Uterus (tissue), 4 donors: ENCODE data around the gene ACSS3. TPM values are rescaled to one million over a fixed set of nuclear protein-coding genes. Genes with fewer than 3 reads are reported as not detected.

Source experiments
- DNase-seq, 2 donors: peaks; one replicate each; pipeline ENCODE4 v3.0.0-alpha.2; 2019 to 2020
- H3K27ac ChIP-seq, 2 donors: fragments of 200-600 bp; sonication (generic); 1 replicate in 1 of 2; 2 replicates in 1 of 2; pipeline ENCODE4 v1.5.1; 2016 to 2018
- H3K27me3 ChIP-seq, 2 donors: fragments of 200-600 bp; sonication (generic); one replicate each; pipeline ENCODE4 v1.5.1; 2018 to 2019; ENCODE audit warnings: control low read depth in 1 of 2
- H3K36me3 ChIP-seq, 2 donors: fragments of 200-600 bp; sonication (generic); one replicate each; pipeline ENCODE4 v1.5.1; 2019; ENCODE audit warnings: control low read depth in 1 of 2
- H3K4me1 ChIP-seq, 2 donors: fragments of 200-600 bp; sonication (generic); one replicate each; pipeline ENCODE4 v1.5.1; 2018 to 2019; ENCODE audit warnings: control low read depth in 1 of 2
- H3K4me3 ChIP-seq, 2 donors: fragments of 200-600 bp; sonication (generic); 1 replicate in 1 of 2; 2 replicates in 1 of 2; pipeline ENCODE4 v1.5.1; 2018 to 2019; ENCODE audit warnings: mild to moderate bottlenecking in 1 of 2
- H3K9me3 ChIP-seq, 2 donors: fragments of 200-600 bp; sonication (generic); one replicate each; pipeline ENCODE4 v1.5.1; 2019; ENCODE audit warnings: control low read depth in 1 of 2
- POLR2A ChIP-seq, 2 donors: fragments of 450-650 bp; IDR thresholded peaks; one replicate each; pipeline ENCODE4 v1.6.1; 2016; ENCODE audit warnings: antibody characterized with exemption in 2 of 2, mild to moderate bottlenecking in 1 of 2, moderate library complexity in 1 of 2
- intact Hi-C: fragments of 100-400 bp; cut with DNase I; formaldehyde crosslinking; loops from one replicate; pipeline ENCODE4 v1.15.1; 2023; ENCODE audit warnings: low total_unique reads
- total RNA-seq, 4 donors: library from RNA; depleted of rRNA in 3 of 4; stranded (reverse); fragments of >200 nt in 3 of 4; gene quantifications; one replicate each; pipeline versions ENCODE4 v1.1.0 to v1.2.4, GENCODE V29; 2014 to 2023
- TF ChIP-seq, protein P1 (sequence below), 4 experiments: fragments of 200-600 bp in 2 of 4; fragments of 450-650 bp in 2 of 4; sonication (generic) in 2 of 4; IDR thresholded peaks; one replicate each; pipeline ENCODE4 v1.5.1; 2016 to 2019; ENCODE audit warnings: antibody characterized with exemption in 4 of 4, mild to moderate bottlenecking in 2 of 4, moderate library complexity in 1 of 4
- donor health status: DM: yes; HTN: yes; CAD: no.

ACSS3 gene
- total RNA-seq, 4 donors from 2014 or later: 25.6 to 62.2 (median 47.7) TPM

DNA sequence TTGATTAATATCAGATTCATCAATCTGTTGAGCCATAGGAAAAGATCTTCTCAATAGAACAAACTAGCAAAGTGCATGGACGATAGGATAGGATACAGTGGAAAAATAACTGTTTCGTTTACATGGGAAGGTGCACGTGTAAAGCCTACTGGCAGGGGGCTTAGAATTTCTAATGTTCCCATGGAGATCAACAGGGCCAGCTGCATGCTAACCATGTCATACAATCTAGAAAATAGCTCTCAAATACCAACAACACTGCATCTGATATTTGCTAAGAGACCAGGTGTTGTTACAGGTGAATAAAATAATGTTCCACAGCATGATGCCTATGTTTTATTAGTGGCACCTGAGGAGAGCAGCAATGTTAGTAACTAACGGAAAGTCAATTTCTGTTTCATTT, 72.5 kb downstream of the ACSS3 start:
- TF ChIP-seq POLR2A (IDR thresholded peaks at IDR 0.05): no peak
- TF ChIP-seq, protein P1, sequence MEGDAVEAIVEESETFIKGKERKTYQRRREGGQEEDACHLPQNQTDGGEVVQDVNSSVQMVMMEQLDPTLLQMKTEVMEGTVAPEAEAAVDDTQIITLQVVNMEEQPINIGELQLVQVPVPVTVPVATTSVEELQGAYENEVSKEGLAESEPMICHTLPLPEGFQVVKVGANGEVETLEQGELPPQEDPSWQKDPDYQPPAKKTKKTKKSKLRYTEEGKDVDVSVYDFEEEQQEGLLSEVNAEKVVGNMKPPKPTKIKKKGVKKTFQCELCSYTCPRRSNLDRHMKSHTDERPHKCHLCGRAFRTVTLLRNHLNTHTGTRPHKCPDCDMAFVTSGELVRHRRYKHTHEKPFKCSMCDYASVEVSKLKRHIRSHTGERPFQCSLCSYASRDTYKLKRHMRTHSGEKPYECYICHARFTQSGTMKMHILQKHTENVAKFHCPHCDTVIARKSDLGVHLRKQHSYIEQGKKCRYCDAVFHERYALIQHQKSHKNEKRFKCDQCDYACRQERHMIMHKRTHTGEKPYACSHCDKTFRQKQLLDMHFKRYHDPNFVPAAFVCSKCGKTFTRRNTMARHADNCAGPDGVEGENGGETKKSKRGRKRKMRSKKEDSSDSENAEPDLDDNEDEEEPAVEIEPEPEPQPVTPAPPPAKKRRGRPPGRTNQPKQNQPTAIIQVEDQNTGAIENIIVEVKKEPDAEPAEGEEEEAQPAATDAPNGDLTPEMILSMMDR (IDR thresholded peaks at IDR 0.05): no peak
- intact Hi-C loops: no loop called here
- Histone ChIP-seq H3K9me3 (no peaks in the 10 kb centered on the region), H3K27ac (no peak overlapping the region), H3K36me3 (no peaks in the 10 kb centered on the region), H3K4me3 (no peak overlapping the region), H3K27me3 (no peaks in the 10 kb centered on the region), H3K4me1 (no peaks in the 10 kb centered on the region)
- DNase-seq: no peak

- DNase-seq: no peak
- H3K27ac ChIP-seq: no peak overlapping the region
- H3K4me1 ChIP-seq: no peaks in the 10 kb centered on the region
- intact Hi-C loops: no loop called here
- H3K27me3 ChIP-seq: no peaks in the 10 kb centered on the region
- TF ChIP-seq POLR2A (IDR thresholded peaks at IDR 0.05): no peak
- TF ChIP-seq, protein P1 (IDR thresholded peaks at IDR 0.05): no peak
- H3K4me3 ChIP-seq: no peak overlapping the region
- H3K9me3 ChIP-seq: no peaks in the 10 kb centered on the region
- no peaks in the 10 kb centered on the region for H3K36me3 ChIP-seq
Observed at GRCh38 chr12:81159856-81160255, 82.0 kb downstream of the ACSS3 start.

GRCh38 chr12:81161680-81162079, 83.8 kb downstream of the ACSS3 start:
- Histone ChIP-seq H3K4me1 (no peaks in the 10 kb centered on the region), H3K27ac (no peak overlapping the region), H3K36me3 (no peaks in the 10 kb centered on the region), H3K9me3 (no peaks in the 10 kb centered on the region), H3K4me3 (no peak overlapping the region), H3K27me3 (no peaks in the 10 kb centered on the region)
- intact Hi-C loops: no loop called here
- no peak for TF ChIP-seq POLR2A (IDR thresholded peaks at IDR 0.05)
- TF ChIP-seq, protein P1 (IDR thresholded peaks at IDR 0.05): no peak
- DNase-seq: no peak

- no peaks in the 10 kb centered on the region for H3K4me1 ChIP-seq
- intact Hi-C loops: no loop called here
- no peak overlapping the region for H3K4me3 ChIP-seq
- H3K27me3 ChIP-seq: no peaks in the 10 kb centered on the region
- no peak for DNase-seq
- H3K9me3 ChIP-seq: no peaks in the 10 kb centered on the region
- TF ChIP-seq, protein P1 (IDR thresholded peaks at IDR 0.05): no peak
- no peak for TF ChIP-seq POLR2A (IDR thresholded peaks at IDR 0.05)
- no peak overlapping the region for H3K27ac ChIP-seq
- no peaks in the 10 kb centered on the region for H3K36me3 ChIP-seq
Observed at GRCh38 chr12:81162391-81163136, 84.7 kb downstream of the ACSS3 start.

- no peak for DNase-seq
- H3K27ac ChIP-seq: no peak overlapping the region
- intact Hi-C loops: no loop called here
- no peaks in the 10 kb centered on the region for H3K27me3 ChIP-seq
- no peaks in the 10 kb centered on the region for H3K9me3 ChIP-seq
- no peaks in the 10 kb centered on the region for H3K36me3 ChIP-seq
- TF ChIP-seq, protein P1 (IDR thresholded peaks at IDR 0.05): no peak
- no peak for TF ChIP-seq POLR2A (IDR thresholded peaks at IDR 0.05)
- no peaks in the 10 kb centered on the region for H3K4me1 ChIP-seq
- H3K4me3 ChIP-seq: no peak overlapping the region
Observed at GRCh38 chr12:81164827-81165226, 86.9 kb downstream of the ACSS3 start.
